ENCODE data around the gene RNU5B-1. TPM values are rescaled to one million over a fixed set of nuclear protein-coding genes. Genes with fewer than 3 reads are reported as not detected.
A peak's percentile ranks its signal among the peaks of the same experiment; 100 is the strongest.

Gene RNU5B-1
- total and polyA plus RNA-seq, 9 of the 15 experiments (the other 6 are each of a cell fraction or from before 2014, with no cell fraction given), result 14.2 TPM; not detected in 8

DNA sequence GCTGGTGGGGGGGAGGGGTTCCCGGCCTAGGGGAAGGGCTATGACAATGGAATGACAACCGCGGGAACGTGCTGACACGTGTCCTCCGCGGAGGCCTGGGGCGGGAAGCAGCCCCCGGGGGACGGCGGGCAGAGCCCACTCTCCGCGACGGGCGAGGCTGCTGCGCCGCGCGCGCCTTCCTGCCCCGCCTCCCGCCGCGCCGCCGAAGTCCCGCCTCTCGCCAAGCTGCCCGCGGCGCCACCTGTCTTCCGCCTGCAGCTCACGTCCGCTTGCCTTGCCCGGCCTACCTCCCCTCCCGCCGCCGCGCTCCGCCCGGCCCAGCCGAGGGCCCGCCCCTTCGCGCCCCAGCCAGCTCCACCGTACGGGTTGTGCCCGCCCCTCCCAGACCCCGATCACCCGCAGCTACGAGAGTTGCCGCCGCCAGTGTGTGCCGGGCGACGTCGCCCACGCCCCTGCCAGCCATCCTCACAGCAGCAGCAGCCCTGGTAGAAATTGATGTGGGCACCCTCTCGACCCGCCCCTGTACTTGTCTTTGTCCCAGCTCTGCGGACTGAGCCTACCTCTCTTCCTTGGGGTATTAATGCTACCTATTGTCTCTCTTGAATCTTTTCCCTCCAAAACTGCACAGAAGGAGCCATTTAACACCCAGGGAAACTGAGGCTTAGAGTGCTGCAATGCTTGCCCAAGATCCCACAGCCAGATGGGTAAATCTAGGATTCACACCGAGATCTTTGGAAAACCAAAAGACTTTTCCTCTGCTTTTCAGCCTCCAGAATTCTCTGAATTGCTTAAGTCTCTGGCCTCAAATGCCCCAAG, 17.6 kb upstream of the RNU5B-1 start, which contains the start of gene PARP16 (continued):
- TF ChIP-seq DIDO1 (tag; IDR thresholded peaks at IDR 0.05; ENCODE audit: low read depth) (no peak), MYBL2 (IDR thresholded peaks at IDR 0.05; ENCODE audit: low read depth) (no peak), MYBL2 (CRISPR knock-in tag; IDR thresholded peaks at IDR 0.05; ENCODE audit: borderline replicate concordance) (no peak), ZFP36 (IDR thresholded peaks at IDR 0.05; ENCODE audit: low read depth, low read length, partially characterized antibody) (no peak), BRCA1 (IDR thresholded peaks at IDR 0.05) (no peak), BRCA1 (CRISPR knock-in tag; IDR thresholded peaks at IDR 0.05) (no peak), RBM22 (IDR thresholded peaks at IDR 0.05; ENCODE audit: low read depth, low read length, poor library complexity, severe bottlenecking) (no peak), MYC (IDR thresholded peaks at IDR 0.05; ENCODE audit: low read depth, low read length) (peak; percentile 57), MYC (CRISPR knock-in tag; IDR thresholded peaks at IDR 0.05; ENCODE audit: borderline replicate concordance, low read depth) (no peak), LARP7 (IDR thresholded peaks at IDR 0.05) (no peak), SREBF1 (IDR thresholded peaks at IDR 0.05; ENCODE audit: borderline replicate concordance, low read depth, low read length) (no peak), ZNF699 (CRISPR knock-in tag; IDR thresholded peaks at IDR 0.05; ENCODE audit: insufficient replicate concordance) (no peak)
- TF ChIP-seq, protein P1, sequence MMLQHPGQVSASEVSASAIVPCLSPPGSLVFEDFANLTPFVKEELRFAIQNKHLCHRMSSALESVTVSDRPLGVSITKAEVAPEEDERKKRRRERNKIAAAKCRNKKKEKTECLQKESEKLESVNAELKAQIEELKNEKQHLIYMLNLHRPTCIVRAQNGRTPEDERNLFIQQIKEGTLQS (IDR thresholded peaks at IDR 0.05), result no peak
- TF ChIP-seq, protein P1 (CRISPR knock-in tag; conservative IDR thresholded peaks at IDR 0.05), result 0 out of 2 replicates have a peak, but pooled peaks have one; percentile 21
- TF ChIP-seq, protein P2, sequence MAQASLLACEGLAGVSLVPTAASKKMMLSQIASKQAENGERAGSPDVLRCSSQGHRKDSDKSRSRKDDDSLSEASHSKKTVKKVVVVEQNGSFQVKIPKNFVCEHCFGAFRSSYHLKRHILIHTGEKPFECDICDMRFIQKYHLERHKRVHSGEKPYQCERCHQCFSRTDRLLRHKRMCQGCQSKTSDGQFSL (CRISPR knock-in tag; IDR thresholded peaks at IDR 0.05), result peak; percentile 88
- TF ChIP-seq, protein P2 (tag; IDR thresholded peaks at IDR 0.05), result no peak
- TF ChIP-seq, protein P3, sequence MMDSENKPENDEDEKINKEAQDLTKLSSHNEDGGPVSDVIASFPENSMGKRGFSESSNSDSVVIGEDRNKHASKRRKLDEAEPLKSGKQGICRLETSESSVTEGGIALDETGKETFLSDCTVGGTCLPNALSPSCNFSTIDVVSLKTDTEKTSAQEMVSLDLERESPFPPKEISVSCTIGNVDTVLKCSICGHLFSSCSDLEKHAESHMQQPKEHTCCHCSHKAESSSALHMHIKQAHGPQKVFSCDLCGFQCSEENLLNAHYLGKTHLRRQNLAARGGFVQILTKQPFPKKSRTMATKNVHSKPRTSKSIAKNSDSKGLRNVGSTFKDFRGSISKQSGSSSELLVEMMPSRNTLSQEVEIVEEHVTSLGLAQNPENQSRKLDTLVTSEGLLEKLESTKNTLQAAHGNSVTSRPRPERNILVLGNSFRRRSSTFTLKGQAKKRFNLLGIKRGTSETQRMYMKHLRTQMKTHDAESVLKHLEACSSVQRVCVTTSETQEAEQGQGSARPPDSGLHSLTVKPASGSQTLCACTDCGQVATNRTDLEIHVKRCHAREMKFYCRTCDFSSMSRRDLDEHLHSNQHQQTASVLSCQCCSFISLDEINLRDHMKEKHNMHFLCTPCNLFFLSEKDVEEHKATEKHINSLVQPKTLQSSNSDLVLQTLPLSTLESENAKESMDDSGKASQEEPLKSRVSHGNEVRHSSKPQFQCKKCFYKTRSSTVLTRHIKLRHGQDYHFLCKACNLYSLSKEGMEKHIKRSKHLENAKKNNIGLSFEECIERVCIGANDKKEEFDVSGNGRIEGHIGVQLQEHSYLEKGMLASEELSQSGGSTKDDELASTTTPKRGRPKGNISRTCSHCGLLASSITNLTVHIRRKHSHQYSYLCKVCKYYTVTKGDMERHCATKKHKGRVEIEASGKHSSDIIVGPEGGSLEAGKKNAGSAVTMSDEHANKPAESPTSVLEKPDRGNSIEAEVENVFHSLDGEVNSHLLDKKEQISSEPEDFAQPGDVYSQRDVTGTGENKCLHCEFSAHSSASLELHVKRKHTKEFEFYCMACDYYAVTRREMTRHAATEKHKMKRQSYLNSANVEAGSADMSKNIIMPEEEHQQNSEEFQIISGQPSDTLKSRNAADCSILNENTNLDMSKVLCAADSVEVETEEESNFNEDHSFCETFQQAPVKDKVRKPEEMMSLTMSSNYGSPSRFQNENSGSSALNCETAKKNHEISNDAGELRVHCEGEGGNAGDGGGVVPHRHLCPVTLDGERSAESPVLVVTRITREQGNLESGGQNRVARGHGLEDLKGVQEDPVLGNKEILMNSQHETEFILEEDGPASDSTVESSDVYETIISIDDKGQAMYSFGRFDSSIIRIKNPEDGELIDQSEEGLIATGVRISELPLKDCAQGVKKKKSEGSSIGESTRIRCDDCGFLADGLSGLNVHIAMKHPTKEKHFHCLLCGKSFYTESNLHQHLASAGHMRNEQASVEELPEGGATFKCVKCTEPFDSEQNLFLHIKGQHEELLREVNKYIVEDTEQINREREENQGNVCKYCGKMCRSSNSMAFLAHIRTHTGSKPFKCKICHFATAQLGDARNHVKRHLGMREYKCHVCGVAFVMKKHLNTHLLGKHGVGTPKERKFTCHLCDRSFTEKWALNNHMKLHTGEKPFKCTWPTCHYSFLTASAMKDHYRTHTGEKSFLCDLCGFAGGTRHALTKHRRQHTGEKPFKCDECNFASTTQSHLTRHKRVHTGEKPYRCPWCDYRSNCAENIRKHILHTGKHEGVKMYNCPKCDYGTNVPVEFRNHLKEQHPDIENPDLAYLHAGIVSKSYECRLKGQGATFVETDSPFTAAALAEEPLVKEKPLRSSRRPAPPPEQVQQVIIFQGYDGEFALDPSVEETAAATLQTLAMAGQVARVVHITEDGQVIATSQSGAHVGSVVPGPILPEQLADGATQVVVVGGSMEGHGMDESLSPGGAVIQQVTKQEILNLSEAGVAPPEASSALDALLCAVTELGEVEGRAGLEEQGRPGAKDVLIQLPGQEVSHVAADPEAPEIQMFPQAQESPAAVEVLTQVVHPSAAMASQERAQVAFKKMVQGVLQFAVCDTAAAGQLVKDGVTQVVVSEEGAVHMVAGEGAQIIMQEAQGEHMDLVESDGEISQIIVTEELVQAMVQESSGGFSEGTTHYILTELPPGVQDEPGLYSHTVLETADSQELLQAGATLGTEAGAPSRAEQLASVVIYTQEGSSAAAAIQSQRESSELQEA (IDR thresholded peaks at IDR 0.05; ENCODE audit: low read depth), result no peak

Data from K562 (cell line).